ENCODE results near the gene COX7A2L.

COX7A2L gene

DNA sequence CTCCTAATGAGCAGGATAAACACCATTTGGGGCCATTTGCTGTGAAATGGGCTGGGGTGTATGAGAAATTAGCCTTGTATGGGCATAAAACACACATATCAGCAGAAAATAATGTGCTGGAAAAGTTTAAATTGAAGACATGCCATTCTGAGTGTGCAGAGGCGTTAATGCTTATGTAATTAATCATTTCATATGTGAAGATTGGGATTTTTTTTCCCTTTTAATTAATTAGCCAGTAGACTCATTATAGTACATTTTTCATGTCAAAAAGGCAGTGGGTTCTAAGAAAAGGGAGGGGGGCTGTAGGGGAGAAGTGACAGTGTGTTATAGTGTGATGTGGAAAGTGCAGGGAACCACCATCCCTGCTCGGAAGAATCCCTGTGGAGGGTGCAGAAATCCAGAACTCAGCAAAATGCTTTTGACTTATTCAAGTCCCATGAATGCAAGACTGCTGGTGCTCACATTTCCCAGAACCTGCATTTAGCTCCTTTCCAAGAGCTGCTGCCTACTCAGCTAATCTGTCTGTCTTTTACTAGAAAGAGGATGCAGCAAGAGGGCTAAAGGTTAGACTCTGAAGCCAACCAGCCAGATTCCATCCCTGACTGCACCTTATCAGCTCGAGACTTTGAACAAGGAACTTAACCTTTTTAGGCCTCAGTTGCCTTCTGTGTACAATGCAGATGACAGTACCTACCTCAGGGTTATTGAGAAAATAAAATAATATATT, 11.6 kb upstream of the COX7A2L start:
- H3K27ac ChIP-seq, result peak overlapping the region; percentile 19; the same call in 1 of the 2 replicates
- TF ChIP-seq, protein P1, sequence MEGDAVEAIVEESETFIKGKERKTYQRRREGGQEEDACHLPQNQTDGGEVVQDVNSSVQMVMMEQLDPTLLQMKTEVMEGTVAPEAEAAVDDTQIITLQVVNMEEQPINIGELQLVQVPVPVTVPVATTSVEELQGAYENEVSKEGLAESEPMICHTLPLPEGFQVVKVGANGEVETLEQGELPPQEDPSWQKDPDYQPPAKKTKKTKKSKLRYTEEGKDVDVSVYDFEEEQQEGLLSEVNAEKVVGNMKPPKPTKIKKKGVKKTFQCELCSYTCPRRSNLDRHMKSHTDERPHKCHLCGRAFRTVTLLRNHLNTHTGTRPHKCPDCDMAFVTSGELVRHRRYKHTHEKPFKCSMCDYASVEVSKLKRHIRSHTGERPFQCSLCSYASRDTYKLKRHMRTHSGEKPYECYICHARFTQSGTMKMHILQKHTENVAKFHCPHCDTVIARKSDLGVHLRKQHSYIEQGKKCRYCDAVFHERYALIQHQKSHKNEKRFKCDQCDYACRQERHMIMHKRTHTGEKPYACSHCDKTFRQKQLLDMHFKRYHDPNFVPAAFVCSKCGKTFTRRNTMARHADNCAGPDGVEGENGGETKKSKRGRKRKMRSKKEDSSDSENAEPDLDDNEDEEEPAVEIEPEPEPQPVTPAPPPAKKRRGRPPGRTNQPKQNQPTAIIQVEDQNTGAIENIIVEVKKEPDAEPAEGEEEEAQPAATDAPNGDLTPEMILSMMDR (conservative IDR thresholded peaks at IDR 0.05), result no peak

DNA sequence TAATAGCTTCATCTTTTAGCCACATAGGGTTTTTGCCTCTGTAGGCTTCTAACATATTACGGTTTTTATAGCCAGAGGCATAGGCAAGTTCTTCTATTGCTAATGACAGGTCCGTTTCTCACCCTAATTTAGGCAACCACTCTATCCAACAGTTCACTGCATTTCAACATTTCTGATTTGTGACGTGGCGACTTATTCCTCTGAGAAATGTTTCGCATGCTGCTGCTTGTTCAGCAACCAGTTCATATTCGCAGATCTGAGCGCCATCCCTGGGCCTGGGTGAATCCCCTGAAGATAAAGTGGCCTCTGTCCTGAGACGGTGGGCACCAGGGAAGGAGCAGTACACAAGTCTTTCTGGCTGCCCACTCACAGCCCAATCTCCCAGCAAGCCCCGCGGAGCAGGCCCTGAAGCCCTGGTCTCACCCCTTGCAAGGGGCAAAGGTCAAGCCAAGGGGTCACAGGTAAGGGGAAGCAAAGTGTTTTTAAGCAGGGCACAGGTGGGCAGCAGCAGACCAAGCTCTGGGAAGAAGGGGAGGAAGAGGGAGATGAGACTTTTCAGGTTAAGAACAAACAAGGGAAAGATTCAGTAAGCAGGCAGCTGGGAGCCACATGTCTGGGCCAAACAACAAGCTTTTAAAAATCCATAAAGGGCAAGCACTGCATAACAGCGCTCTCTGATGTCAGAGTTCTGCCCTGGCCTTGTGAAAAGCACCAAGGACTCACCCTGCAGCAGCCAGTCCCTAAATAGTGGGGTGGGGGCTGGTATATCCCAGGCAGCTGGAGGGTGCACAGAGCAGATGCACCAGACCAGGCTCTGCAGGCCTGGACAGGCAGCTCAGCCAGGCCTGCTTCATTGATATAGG, 10.8 kb upstream of the COX7A2L start:
- TF ChIP-seq, protein P1 (conservative IDR thresholded peaks at IDR 0.05), result no peak
- peak overlapping the region; percentile 19; the same call in 1 of the 2 replicates for H3K27ac ChIP-seq

DNA sequence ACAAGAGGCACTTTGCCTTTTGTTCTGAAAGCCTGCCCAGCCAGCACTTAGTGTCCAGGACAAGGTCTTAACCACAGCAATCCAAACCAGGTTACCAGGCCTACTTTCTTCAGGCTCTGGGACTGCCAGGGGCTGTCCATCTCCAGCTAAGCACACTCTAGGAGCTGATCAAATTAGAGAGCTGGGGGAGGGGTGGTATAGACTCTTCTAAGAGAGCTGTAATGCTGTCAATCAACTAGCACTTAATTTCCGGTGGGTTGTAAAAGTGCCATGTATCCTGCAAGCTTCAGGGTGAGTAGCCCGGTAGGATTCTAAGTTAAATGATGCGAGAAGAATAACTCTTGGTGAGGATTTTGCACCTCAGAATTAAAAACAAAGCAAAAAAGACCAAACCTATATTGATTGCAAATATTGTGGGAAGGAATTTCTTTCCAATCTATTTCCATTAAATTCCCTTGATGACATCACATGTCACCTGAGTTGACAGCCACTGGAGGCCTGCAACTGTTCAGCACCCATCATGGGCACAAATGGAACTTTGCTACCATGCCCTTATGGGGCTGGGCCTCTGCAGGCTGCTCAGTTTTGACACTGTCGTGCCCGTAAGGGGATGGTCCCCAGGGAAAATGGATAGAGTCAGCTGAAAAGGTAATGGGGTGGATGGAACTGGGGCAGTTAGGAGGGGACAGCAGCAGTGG, 8.7 kb upstream of the COX7A2L start:
- TF ChIP-seq, protein P1 (conservative IDR thresholded peaks at IDR 0.05), result no peak
- H3K27ac ChIP-seq, result peak overlapping the region; percentile 94

DNA sequence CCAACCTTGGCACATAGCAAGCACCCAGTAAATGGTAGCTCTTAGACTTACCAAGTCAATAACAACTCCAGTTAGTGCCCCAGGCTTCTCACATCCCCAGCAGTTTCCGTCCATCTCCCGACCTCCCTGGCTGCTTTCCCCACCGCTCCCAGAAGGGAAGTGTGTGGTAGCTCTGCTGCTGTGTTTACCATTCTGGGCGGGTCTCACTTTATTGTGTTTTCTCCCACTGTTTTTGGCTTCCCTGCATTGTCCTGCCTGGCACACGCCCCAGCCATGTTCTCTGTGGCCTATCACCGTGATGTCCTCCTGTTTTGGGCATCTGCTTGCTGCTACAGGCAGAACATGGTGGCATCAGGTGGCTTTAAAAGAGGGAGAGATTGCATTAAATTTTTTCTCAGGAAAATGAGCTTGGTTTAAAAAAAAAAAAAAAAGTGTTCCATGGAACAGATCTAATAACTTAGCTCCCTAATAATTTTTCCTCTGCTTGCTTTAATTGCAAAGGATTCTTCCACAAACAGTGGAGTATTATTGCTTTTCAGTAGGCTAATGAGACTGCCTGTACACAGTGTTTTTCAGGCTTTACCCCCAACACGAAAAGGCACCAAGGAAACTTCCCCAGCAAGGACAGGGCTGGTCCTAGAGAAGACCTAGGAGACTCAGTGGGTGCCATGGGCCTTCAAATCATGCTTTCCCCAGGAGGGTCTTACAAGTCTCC, 8.0 kb upstream of the COX7A2L start:
- peak overlapping the region; percentile 94 for H3K27ac ChIP-seq
- TF ChIP-seq, protein P1 (conservative IDR thresholded peaks at IDR 0.05), result no peak

DNA sequence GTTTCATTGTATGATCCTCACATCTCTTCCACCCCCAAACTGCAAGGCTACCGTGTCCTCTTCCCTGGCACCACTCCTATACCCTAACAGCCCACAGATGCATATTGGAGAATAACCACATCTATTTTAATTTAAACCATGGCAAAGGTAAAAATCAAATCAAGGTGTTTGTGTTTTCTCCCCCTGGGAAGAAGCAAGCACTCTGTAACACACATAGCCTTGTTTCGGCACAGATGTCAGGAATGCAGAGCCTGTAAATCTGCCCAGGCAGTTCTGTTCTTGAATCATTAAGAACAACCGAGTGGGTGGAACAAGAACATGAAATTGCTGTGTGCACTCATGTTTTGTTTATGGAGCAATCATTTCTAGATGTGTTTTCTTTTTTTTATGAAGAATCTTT, 6.8 kb upstream of the COX7A2L start:
- H3K27ac ChIP-seq, result peak overlapping the region; percentile 94
- TF ChIP-seq, protein P1 (conservative IDR thresholded peaks at IDR 0.05), result no peak

DNA sequence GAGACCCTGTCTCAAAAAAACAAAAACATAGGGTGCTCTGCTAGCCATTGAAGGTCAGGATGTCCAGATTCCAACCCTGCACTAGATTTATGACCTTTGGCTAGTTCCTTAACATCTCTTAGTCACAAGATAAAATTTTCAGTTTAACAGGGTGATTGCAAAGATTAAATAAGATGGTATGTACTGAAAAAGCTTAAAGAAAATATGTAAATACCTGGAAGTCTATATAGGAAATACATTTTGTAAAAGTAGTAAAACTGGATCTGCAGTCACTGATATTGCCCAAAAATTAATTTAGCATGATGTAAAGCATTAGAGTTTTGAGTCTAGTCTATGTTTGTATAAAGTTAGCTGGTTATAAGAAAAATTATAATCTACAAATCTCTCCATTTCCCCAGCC, 5.4 kb upstream of the COX7A2L start:
- TF ChIP-seq, protein P1 (conservative IDR thresholded peaks at IDR 0.05), result no peak
- H3K27ac ChIP-seq, result no peak overlapping the region
